Cardiac septum (tissue), 1 donor: Measurements from ENCODE around the gene ADGRG2. TPM values are rescaled to one million over a fixed set of nuclear protein-coding genes. Genes with fewer than 3 reads are reported as not detected.
"Not testable (repeated sequence)": the region's sequence is repeated elsewhere in the genome, so short reads cannot be mapped to it uniquely, and the experiment has no call there.

ENCODE experiments used
- DNase-seq: peaks from one replicate; pipeline ENCODE4 v3.0.0-alpha.2; 2020; ENCODE audit warnings: low spot score
- intact Hi-C: fragments of 100-400 bp; cut with DNase I; formaldehyde crosslinking; loops from one replicate; pipeline ENCODE4 v1.14.0; 2022
- total RNA-seq: library from RNA; stranded (reverse); fragmentation: NEBNext Ultra II Directional; extraction: Animal tissue kit (Norgen Biotek cat#: 25700); gene quantifications from one replicate; pipeline ENCODE4 v1.2.1, GENCODE V29; 2021
- donor health status: DM: no; HTN: no; CAD: no.

The ADGRG2 gene
- total RNA-seq, 1 donor from 2014 or later = 0.35 TPM

DNA sequence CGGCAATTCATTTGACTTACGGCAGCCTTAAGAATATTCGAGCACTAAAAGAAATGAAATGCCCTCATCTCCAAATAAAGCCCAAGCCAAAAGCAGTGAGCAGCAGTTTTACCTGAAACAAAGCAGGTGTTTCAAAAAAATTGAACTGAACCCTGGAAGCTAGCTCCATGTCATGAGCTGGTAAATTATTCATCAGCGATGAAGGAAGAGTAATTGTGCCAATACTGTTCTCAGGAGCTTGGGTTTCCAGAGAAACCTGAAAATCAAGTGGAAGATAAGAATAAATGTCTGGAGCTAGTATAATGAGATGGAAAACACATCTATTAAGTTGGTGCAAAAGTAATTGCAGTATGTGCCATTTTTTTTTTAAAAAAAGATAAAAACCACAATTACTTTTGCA, 114.4 kb downstream of the ADGRG2 start:
- DNase-seq = no peak
- intact Hi-C loops = no loop called here

DNA sequence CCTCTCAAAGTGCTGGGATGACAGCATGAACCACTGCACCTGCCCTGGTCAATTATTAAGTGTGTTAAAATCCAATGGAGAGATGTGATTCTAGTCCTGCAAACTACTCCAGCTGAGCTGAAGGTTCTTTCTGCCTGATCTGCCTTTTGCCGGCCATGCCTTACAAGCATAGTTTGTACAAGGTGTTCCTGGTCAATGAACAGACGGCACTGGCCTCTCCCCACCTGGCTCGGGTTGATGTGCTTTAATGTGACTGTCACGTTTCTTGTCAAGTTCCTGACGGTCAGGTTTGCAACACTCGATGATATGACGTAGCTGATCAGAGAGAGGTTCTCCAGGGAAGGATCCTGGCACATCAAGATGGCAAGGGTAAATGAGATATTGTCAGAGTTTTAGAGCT, 115.3 kb downstream of the ADGRG2 start:
- intact Hi-C loops = no loop called here
- no peak for DNase-seq

- intact Hi-C loops = no loop called here
- no peak for DNase-seq
These were observed 116.4 kb downstream of the ADGRG2 start for GRCh38 chrX:19005909-19006308.

GRCh38 chrX:19003756-19004155, 118.5 kb downstream of the ADGRG2 start:
- no peak for DNase-seq
- intact Hi-C loops = no loop called here

- intact Hi-C loops = no loop called here
- no peak for DNase-seq
These were observed 123.6 kb downstream of the ADGRG2 start for GRCh38 chrX:18998653-18999052.

DNA sequence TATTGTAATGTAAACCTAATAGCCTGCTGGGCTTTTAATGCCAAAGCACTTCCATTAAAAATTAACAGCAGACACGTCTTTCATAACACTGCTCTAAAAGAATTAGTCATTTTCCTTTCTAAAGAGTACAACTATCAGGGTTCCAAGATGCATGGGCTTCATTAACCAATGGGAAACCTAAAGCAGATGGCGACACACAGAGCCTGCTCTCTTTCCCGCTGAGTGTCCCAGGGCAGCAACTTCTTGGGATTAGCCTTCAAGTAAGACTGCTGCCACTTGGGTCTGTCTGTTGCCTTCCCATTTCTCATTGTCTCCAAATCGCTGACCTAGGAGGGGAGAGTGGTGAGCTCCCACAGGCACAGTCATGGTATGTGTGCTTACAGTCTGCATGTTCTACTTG, 124.4 kb downstream of the ADGRG2 start:
- intact Hi-C loops = no loop called here
- no peak for DNase-seq

GRCh38 chrX:18996536-18996935, 125.7 kb downstream of the ADGRG2 start:
- DNase-seq = no peak
- intact Hi-C loops = no loop called here

- intact Hi-C loops = no loop called here
- DNase-seq = no peak
These were observed 127.0 kb downstream of the ADGRG2 start for GRCh38 chrX:18995221-18995620.

DNA sequence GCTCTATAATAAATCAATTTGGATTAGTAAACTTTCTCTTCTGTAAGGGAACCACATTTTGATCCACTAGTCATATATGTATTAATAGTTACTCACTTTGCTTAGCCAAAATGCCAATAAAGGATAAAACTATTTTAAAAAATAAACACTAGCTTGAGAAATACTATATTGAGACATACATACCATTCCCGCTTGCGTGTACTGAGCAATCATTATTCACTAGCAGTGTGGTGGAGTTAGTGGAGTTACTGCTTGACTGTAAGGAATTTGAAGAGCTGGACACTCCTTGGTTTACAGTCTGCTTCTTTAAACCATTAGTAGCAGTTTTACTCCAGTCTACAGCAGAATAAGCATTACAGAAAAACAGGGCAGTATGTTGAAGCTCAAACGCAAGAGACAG, 127.6 kb downstream of the ADGRG2 start:
- DNase-seq = no peak
- intact Hi-C loops = no loop called here

GRCh38 chrX:18992829-18993228, 129.4 kb downstream of the ADGRG2 start:
- no peak for DNase-seq
- intact Hi-C loops = no loop called here

DNA sequence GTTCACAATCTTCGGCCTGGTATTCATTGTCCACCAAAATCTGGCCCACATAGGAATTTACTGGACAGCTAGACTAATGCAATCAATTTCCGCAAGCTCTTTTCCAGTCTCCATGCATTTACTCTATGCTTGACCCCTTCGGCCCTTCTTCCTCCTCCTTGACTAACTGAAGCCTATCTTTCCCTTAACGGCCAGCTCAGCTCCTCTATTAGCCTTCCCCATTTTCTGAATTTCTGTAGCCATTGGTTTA, 137.2 kb downstream of the ADGRG2 start:
- DNase-seq = no peak
- intact Hi-C loops = no loop called here

DNA sequence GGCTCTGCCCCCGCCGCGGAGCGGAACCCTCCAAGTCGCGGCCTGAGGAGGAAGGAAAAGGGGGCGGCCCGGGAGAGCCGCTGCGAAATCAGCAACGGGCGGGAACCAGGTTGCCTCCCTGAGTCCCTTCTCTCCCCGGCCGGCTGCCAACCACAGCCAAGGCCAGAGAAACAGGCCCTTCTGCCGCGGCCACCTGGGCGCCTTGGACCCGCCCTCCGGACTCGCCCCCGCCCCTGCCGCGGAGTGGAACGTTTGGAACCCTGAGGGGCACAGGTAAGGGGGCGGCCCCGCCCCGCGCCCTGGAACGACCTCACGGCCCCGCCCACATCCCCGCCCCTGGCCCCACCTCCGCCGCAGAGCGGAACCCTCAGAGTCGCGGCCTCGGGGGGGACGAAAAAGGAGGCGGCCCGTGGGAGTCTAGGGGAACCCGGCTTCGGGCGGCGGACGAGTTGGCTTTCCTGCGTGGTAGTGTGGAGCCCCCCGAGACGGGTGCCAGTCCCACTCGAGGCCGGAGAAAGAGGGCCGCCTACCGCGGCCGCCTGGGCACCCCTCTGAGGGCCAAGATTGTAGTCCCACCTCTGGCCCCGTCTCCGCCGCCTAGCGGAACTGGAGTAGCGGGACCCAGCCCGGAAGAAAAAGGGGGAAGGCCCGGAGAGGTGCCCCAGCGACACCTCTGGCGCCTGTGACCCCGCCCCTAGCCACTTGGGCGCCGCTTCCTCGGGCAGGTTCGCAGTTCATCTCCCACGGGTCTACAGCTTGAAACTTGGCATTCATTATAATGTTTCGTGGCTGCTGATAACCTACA, 137.7 kb downstream of the ADGRG2 start:
- peak; percentile 91 for DNase-seq
- intact Hi-C loops = no loop called here

DNA sequence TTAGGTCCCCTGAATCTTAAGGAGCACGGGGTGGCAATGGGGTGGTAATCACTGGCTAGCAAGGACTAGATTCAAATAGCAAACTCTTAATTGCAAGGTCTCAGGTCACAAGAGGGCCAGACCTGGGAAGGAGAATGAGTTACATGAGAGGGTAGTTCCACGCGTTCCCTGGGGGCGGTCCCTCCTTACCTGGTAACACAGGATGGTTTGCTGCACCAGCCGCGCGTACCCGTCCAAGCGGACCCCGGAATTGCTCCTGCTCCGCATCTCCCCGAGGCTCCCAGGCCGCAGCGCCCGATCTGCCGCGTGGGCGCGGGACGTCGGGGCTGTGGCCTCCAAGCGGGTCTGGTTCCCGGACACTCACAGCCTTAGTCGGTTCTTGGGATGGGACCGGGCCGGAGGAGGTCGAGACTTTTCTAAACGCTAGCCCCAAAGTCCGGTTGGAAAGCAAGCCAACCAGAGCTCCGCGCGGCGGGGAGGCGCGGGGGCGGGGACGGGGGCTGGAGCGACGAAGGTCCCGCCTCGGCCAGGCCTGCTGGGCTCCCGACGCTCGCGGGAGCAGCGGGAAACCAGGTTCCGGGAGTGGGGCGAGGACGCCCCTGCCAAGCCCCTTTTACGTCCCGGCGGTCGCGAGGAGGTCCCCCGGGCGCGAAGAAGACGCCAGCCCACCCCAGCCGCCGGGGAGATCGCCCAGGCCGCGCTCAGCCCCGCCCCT, 138.4 kb downstream of the ADGRG2 start, which contains the start of gene PHKA2:
PHKA2 (minus strand) TSS at position 449 of the 715 bp plus-strand sequence; CDS start at position 267, 182 bp downstream.
- intact Hi-C loops = no loop called here
- DNase-seq = peak; percentile 87

- intact Hi-C loops = no loop called here
- no peak for DNase-seq
These were observed 141.0 kb downstream of the ADGRG2 start for GRCh38 chrX:18981124-18981807.

DNA sequence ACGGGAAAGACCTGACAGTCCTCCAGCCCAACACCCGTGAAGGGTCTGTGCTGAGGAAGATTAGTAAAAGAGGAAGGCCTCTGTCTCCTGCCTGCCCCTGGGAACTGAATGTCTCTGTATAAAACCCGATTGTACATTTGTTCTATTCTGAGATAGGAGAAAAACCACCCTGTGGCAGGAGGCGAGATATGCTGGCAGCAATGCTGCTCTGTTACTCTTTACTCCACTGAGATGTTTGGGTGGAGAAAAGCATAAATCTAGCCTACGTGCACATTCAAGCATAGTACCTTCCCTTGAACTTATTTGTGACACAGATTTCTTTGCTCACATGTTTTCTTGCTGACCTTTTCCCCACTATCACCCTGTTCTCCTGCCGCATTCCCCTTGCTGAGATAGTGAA, 142.0 kb downstream of the ADGRG2 start:
- intact Hi-C loops = not testable (repeated sequence)

DNA sequence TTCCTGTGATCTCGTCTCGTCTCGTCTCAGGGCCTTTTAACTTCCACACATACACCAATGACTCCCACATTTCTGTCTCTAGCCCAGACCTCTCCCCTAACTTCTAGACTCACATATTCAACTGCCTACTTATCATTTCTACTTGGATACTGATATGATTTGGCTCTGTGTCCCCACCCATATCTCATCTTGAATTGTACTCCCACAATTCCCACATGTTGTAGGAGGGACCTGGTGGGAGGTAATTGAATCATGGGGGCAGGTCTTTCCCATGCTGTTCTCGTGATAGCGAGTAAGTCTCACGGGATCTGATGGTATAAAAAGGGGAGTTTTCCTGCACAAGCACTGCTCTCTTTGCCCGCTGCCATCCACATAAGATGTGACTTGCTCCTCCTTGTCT, 147.3 kb downstream of the ADGRG2 start:
- intact Hi-C loops = no loop called here
- no peak for DNase-seq

More for the DNA sequence above, 142.0 kb downstream of the ADGRG2 start:
- DNase-seq = not testable (repeated sequence)

GRCh38 chrX:18973527-18974192, 148.6 kb downstream of the ADGRG2 start:
- intact Hi-C loops = no loop called here
- DNase-seq = no peak

DNA sequence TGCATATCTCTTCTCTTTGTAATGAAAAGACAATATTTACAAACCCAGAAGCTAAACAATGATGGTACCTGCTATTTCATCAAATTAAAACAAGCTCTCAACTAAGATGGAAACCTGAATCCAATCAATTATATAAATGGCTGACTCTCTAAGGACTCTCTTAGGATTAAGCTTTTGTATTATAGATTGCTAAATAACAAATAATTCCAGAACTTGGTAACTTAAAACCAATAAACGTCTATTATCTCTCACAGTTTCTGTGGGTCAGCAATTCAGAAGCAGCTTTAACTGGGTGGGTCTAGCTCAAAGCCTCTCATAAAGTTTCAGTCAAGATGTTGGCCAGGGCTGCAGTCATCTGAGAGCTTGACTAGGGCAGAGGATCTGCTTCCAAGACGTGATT, 150.8 kb downstream of the ADGRG2 start:
- DNase-seq = no peak
- intact Hi-C loops = no loop called here

DNA sequence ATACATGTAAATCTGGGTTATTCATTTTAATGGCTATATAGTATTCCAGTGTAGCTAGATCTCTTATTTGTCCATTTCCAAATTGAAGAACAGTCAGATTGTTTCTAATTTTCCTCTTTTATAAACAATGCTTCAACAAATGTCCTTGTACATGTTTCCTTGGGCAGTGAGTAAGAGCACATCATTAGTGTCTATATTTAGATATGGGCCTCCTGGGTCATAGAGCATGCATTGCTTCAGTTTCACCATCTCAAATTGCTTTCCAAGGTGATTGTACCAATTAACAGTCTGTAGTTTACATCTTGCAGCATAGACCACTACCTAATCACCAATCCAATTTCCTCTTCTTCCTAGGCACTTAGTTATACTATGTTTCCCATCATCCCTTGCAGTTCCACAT, 151.8 kb downstream of the ADGRG2 start:
- no peak for DNase-seq
- intact Hi-C loops = no loop called here

GRCh38 chrX:18966624-18967023, 155.6 kb downstream of the ADGRG2 start:
- no peak for DNase-seq
- intact Hi-C loops = no loop called here
